ENCODE data around the gene SORT1.

- TF ChIP-seq, protein P1, sequence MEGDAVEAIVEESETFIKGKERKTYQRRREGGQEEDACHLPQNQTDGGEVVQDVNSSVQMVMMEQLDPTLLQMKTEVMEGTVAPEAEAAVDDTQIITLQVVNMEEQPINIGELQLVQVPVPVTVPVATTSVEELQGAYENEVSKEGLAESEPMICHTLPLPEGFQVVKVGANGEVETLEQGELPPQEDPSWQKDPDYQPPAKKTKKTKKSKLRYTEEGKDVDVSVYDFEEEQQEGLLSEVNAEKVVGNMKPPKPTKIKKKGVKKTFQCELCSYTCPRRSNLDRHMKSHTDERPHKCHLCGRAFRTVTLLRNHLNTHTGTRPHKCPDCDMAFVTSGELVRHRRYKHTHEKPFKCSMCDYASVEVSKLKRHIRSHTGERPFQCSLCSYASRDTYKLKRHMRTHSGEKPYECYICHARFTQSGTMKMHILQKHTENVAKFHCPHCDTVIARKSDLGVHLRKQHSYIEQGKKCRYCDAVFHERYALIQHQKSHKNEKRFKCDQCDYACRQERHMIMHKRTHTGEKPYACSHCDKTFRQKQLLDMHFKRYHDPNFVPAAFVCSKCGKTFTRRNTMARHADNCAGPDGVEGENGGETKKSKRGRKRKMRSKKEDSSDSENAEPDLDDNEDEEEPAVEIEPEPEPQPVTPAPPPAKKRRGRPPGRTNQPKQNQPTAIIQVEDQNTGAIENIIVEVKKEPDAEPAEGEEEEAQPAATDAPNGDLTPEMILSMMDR (IDR thresholded peaks at IDR 0.05): no peak
- no peak for TF ChIP-seq POLR2A (IDR thresholded peaks at IDR 0.05)
These were observed 4.3 kb upstream of the SORT1 start for GRCh38 chr1:109402025-109402424.

All from upper lobe of left lung (tissue), 4 donors.